GM20000 (cell line): ENCODE data around the gene C17orf58.
"Not testable (repeated sequence)": the region's sequence is repeated elsewhere in the genome, so short reads cannot be mapped to it uniquely, and the experiment has no call there.

Source experiments
- DNase-seq: peaks from one replicate; pipeline ENCODE4 v3.0.0; 2012; ENCODE audit warnings: low spot score
- CTCF ChIP-seq: IDR thresholded peaks from 2 replicates; pipeline ENCODE4 v1.5.1; 2012; ENCODE audit warnings: mild to moderate bottlenecking, control low read depth; ENCODE audit errors: extremely low read depth, missing control alignments

C17orf58 gene

GRCh38 chr17:67982686-67983382 is 13.4 kb downstream of the C17orf58 start:
- no peak for DNase-seq
- no peak for TF ChIP-seq CTCF

- no peak for TF ChIP-seq CTCF
- DNase-seq: no peak
These were observed 14.1 kb downstream of the C17orf58 start for GRCh38 chr17:67982034-67982640.

GRCh38 chr17:67980883-67981282 is 15.4 kb downstream of the C17orf58 start:
- not testable (repeated sequence) for DNase-seq

GRCh38 chr17:67980456-67980855 is 15.8 kb downstream of the C17orf58 start:
- no peak for TF ChIP-seq CTCF
- DNase-seq: no peak

- DNase-seq: not testable (repeated sequence)
These were observed 20.0 kb downstream of the C17orf58 start for GRCh38 chr17:67976306-67976705.

GRCh38 chr17:67974598-67975066 is 21.6 kb downstream of the C17orf58 start:
- no peak for TF ChIP-seq CTCF
- no peak for DNase-seq

- TF ChIP-seq CTCF: no peak
- DNase-seq: no peak
These were observed 22.1 kb downstream of the C17orf58 start for GRCh38 chr17:67974185-67974584.

GRCh38 chr17:67970783-67971182 is 25.5 kb downstream of the C17orf58 start:
- DNase-seq: no peak
- no peak for TF ChIP-seq CTCF
